ENCODE data around the gene RANGAP1.
A peak's percentile ranks its signal among the peaks of the same experiment; 100 is the strongest.

DNA sequence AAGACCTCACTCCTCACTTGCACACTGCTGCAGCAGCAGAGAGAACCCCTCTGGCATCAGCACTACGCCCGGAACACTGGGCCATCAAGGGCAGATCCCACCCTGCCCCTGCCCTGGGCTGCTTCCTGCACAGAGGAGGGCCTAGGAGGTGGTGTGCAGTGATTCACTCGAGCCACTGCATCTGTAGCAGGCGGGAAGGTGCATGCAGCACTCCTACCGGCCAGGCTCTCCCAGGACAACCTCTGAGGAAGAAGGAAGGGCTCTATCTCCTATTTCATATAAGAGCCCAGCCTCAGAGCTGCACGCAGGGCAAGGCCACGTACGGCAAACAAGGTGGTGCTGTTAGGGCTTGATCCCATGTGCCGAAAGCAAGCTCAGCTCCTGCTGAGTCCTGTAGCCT lies 14.2 kb downstream of the RANGAP1 start:
- TF ChIP-seq, protein P1, sequence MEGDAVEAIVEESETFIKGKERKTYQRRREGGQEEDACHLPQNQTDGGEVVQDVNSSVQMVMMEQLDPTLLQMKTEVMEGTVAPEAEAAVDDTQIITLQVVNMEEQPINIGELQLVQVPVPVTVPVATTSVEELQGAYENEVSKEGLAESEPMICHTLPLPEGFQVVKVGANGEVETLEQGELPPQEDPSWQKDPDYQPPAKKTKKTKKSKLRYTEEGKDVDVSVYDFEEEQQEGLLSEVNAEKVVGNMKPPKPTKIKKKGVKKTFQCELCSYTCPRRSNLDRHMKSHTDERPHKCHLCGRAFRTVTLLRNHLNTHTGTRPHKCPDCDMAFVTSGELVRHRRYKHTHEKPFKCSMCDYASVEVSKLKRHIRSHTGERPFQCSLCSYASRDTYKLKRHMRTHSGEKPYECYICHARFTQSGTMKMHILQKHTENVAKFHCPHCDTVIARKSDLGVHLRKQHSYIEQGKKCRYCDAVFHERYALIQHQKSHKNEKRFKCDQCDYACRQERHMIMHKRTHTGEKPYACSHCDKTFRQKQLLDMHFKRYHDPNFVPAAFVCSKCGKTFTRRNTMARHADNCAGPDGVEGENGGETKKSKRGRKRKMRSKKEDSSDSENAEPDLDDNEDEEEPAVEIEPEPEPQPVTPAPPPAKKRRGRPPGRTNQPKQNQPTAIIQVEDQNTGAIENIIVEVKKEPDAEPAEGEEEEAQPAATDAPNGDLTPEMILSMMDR (IDR thresholded peaks at IDR 0.05 in 8 of 11, conservative IDR thresholded peaks at IDR 0.05 in 3 of 11), result no peak
- TF ChIP-seq POLR2AphosphoS5 (IDR thresholded peaks at IDR 0.05), result peak in 1 of 3 donors; percentile 30

All from spleen (tissue), 7 donors.